GM12878 (cell line): ENCODE measurements around the gene PLA2G4E. TPM values are rescaled to one million over a fixed set of nuclear protein-coding genes. Genes with fewer than 3 reads are reported as not detected.

Experiments used
- CBX5 ChIP-seq: sonication (generic); IDR thresholded peaks from 2 replicates; pipeline ENCODE4 v1.6.1; 2016; ENCODE audit warnings: low read depth, moderate library complexity, mild to moderate bottlenecking, inconsistent platforms
- CTCF ChIP-seq, 3 experiments: IDR thresholded peaks in 2 of 3; conservative IDR thresholded peaks in 1 of 3; 2 replicates each; pipeline ENCODE4 v1.5.1; 2011; ENCODE audit warnings: low read depth in 3 of 3, low read length in 3 of 3, mild to moderate bottlenecking in 3 of 3, control low read depth in 2 of 3, moderate library complexity in 2 of 3, inconsistent platforms in 1 of 3, mixed read lengths in 1 of 3; ENCODE audit not compliant: control insufficient read depth in 2 of 3, insufficient read depth in 1 of 3; ENCODE audit errors: extremely low read depth in 1 of 3
- E4F1 ChIP-seq: fragments of 450-650 bp; IDR thresholded peaks from 2 replicates; pipeline ENCODE4 v1.6.1; 2018; ENCODE audit warnings: borderline replicate concordance, mild to moderate bottlenecking; ENCODE audit not compliant: partially characterized antibody
- GATAD2B ChIP-seq: fragments of 450-650 bp; conservative IDR thresholded peaks from 2 replicates; pipeline ENCODE4 v1.6.1; 2017; ENCODE audit warnings: low read depth, mild to moderate bottlenecking, moderate library complexity
- HSF1 ChIP-seq: fragments of 150-350 bp; IDR thresholded peaks from 2 replicates; pipeline ENCODE4 v1.6.1; 2014; ENCODE audit warnings: mild to moderate bottlenecking, low read depth, low read length
- KAT2A ChIP-seq: conservative IDR thresholded peaks from 2 replicates; pipeline ENCODE4 v1.6.1; 2011; ENCODE audit warnings: low read depth, low read length; ENCODE audit not compliant: control insufficient read depth
- KDM1A ChIP-seq: fragments of 200-600 bp; sonication (generic); IDR thresholded peaks from 2 replicates; pipeline ENCODE4 v1.6.1; 2016; ENCODE audit warnings: borderline replicate concordance
- KLF5 ChIP-seq: fragments of 450-650 bp; IDR thresholded peaks from 2 replicates; pipeline ENCODE4 v1.6.1; 2014; ENCODE audit warnings: mild to moderate bottlenecking; ENCODE audit not compliant: partially characterized antibody
- MTA3 ChIP-seq: IDR thresholded peaks from 2 replicates; pipeline ENCODE4 v1.6.1; 2012; ENCODE audit warnings: low read length, inconsistent platforms, borderline replicate concordance
- MXI1 ChIP-seq: fragments of 150-350 bp; IDR thresholded peaks from 2 replicates; pipeline ENCODE4 v1.6.1; 2011; ENCODE audit warnings: low read depth, mild to moderate bottlenecking, inconsistent platforms, low read length, improper control_type of control experiment
- NFYA ChIP-seq: IDR thresholded peaks from 2 replicates; pipeline ENCODE4 v1.6.1; 2011; ENCODE audit warnings: low read depth, mild to moderate bottlenecking, low read length, improper control_type of control experiment, borderline replicate concordance
- POU2F2 ChIP-seq: IDR thresholded peaks from 3 replicates; pipeline ENCODE4 v1.6.1; 2011; ENCODE audit warnings: low read depth, mild to moderate bottlenecking, low read length, borderline replicate concordance
- SMAD1 ChIP-seq: fragments of 450-650 bp; IDR thresholded peaks from 2 replicates; pipeline ENCODE4 v1.6.1; 2018; ENCODE audit warnings: mild to moderate bottlenecking, low read depth; ENCODE audit not compliant: partially characterized antibody
- SPI1 ChIP-seq: IDR thresholded peaks from 2 replicates; pipeline ENCODE4 v1.6.1; 2011; ENCODE audit warnings: low read depth, mild to moderate bottlenecking, low read length, moderate library complexity, borderline replicate concordance; ENCODE audit not compliant: insufficient read depth
- SRF ChIP-seq, 2 experiments: IDR thresholded peaks; 2 replicates each; pipeline ENCODE4 v1.6.1; 2011; ENCODE audit warnings: low read depth in 2 of 2, low read length in 2 of 2, mild to moderate bottlenecking in 1 of 2, moderate library complexity in 1 of 2
- STAT1 ChIP-seq: fragments of 450-650 bp; conservative IDR thresholded peaks from 2 replicates; pipeline ENCODE4 v1.6.1; 2014; ENCODE audit warnings: antibody characterized with exemption, mild to moderate bottlenecking
- TCF7 ChIP-seq: IDR thresholded peaks from 2 replicates; pipeline ENCODE4 v1.6.1; 2014; ENCODE audit warnings: antibody characterized with exemption, borderline replicate concordance
- polyA plus RNA-seq, 11 experiments: library from polyadenylated mRNA; depleted of rRNA in 4 of 11; unstranded in 6 of 11; stranded (reverse) in 5 of 11; fragments of >200 nt; fragmentation: Nextera tagmentation in 4 of 11; fragmentation: Illumina TruSeq in 1 of 11; extraction: Ambion mirVana in 4 of 11; extraction: Trizol in 1 of 11; gene quantifications; 1 replicate in 1 of 11; 2 replicates in 10 of 11; pipeline versions ENCODE4 v1.2.1 to v1.2.3, GENCODE V29; 2011 to 2016; ENCODE audit warnings: inconsistent platforms in 2 of 11, missing spikeins in 2 of 11, low read depth in 1 of 11
- total RNA-seq, 4 experiments: library from RNA; depleted of rRNA in 3 of 4; stranded (reverse); fragments of >200 nt in 3 of 4; fragmentation: Illumina TruSeq in 1 of 4; extraction: Trizol in 1 of 4; gene quantifications; 2 replicates each; pipeline versions ENCODE4 v1.2.1 to v1.2.3, GENCODE V29; 2013 to 2021
- TF ChIP-seq, protein P1 (sequence below): fragments of 450-650 bp; formaldehyde crosslinking; IDR thresholded peaks from 2 replicates; pipeline ENCODE4 v1.4.0; 2022; ENCODE audit warnings: mild to moderate bottlenecking, moderate library complexity
- TF ChIP-seq, protein P2 (sequence below): IDR thresholded peaks from 2 replicates; pipeline ENCODE4 v1.6.1; 2012; ENCODE audit warnings: low read depth, low read length, improper control_type of control experiment

Gene PLA2G4E
- total and polyA plus RNA-seq, 10 of the 15 experiments (the other 5 are each of a cell fraction or from before 2014, with no cell fraction given), result 0.05 to 0.32 (median 0.06) TPM; not detected in 5

DNA sequence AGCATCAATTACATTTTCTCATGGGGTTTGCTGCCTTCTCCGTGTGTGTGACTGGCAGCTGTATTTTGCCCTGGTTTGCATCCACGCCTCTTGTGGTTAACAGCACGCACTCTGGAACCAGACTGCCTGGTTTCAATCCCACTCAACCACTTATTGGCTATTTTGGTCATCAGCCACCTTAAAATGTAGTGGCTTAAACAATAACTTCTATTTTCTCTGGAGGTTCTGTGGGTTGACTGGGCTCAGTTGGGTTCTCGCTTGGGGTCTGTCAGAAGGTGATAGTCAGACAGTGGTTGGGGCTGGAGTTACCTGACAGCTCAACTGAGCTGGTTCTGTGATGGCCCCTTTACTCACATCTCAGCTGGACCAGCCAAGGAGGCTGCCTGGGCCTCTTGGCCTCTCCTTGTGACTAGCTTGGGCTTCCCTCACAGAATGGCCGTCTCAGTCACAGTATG lies 85.2 kb downstream of the PLA2G4E start (continued):
- TF ChIP-seq E4F1, result no peak
- TF ChIP-seq MTA3, result no peak
- TF ChIP-seq KDM1A, result no peak
- TF ChIP-seq CTCF (IDR thresholded peaks at IDR 0.05 in 2 of 3, conservative IDR thresholded peaks at IDR 0.05 in 1 of 3; ENCODE audit: control insufficient read depth in 2 of 3, extremely low read depth in 1 of 3, insufficient read depth in 1 of 3, low read depth in 3 of 3, low read length in 3 of 3), result no peak
- TF ChIP-seq TCF7, result no peak
- TF ChIP-seq NFYA, result no peak
- no peak for TF ChIP-seq KAT2A
- no peak for TF ChIP-seq MXI1
- no peak for TF ChIP-seq STAT1
- TF ChIP-seq GATAD2B, result peak; percentile 21; the same call in 1 of the 2 replicates
- no peak for TF ChIP-seq POU2F2
- TF ChIP-seq SPI1, result no peak
- no peak for TF ChIP-seq HSF1
- TF ChIP-seq SRF (IDR thresholded peaks at IDR 0.05; ENCODE audit: low read depth in 2 of 2, low read length in 2 of 2), result no peak
- TF ChIP-seq, protein P1, sequence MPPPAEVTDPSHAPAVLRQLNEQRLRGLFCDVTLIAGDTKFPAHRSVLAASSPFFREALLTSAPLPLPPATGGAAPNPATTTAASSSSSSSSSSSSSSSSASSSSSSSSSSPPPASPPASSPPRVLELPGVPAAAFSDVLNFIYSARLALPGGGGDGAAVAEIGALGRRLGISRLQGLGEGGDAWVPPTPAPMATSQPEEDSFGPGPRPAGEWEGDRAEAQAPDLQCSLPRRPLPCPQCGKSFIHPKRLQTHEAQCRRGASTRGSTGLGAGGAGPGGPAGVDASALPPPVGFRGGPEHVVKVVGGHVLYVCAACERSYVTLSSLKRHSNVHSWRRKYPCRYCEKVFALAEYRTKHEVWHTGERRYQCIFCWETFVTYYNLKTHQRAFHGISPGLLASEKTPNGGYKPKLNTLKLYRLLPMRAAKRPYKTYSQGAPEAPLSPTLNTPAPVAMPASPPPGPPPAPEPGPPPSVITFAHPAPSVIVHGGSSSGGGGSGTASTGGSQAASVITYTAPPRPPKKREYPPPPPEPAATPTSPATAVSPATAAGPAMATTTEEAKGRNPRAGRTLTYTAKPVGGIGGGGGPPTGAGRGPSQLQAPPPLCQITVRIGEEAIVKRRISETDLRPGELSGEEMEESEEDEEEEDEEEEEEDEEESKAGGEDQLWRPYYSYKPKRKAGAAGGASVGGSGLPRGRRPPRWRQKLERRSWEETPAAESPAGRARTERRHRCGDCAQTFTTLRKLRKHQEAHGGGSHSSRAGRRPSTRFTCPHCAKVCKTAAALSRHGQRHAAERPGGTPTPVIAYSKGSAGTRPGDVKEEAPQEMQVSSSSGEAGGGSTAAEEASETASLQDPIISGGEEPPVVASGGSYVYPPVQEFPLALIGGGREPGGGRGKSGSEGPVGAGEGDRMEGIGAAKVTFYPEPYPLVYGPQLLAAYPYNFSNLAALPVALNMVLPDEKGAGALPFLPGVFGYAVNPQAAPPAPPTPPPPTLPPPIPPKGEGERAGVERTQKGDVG (CRISPR knock-in tag), result no peak
- TF ChIP-seq CBX5, result no peak
- TF ChIP-seq, protein P2, sequence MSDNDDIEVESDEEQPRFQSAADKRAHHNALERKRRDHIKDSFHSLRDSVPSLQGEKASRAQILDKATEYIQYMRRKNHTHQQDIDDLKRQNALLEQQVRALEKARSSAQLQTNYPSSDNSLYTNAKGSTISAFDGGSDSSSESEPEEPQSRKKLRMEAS, result peak; percentile 40; the same call in 1 of the 2 replicates
- no peak for TF ChIP-seq KLF5
- TF ChIP-seq SMAD1, result no peak
